HFFc6 (cell line): ENCODE results near the gene KAT8. TPM values are rescaled to one million over a fixed set of nuclear protein-coding genes. Genes with fewer than 3 reads are reported as not detected.
"Not testable (repeated sequence)": the region's sequence is repeated elsewhere in the genome, so short reads cannot be mapped to it uniquely, and the experiment has no call there.

Source experiments
- DNase-seq: peaks from one replicate; pipeline ENCODE4 v3.0.0-alpha.2; 2018
- H3K27ac Mint-ChIP-seq: 2 replicates; pipeline ENCODE4 v1.8.0; 2020; ENCODE audit warnings: mild to moderate bottlenecking, mixed read lengths
- H3K27me3 Mint-ChIP-seq: 2 replicates; pipeline ENCODE4 v1.8.0; 2021; ENCODE audit warnings: mild to moderate bottlenecking, moderate library complexity, mixed read lengths; ENCODE audit not compliant: insufficient read depth
- H3K36me3 Mint-ChIP-seq: 2 replicates; pipeline ENCODE4 v1.8.0; 2021; ENCODE audit warnings: low read depth, mixed read lengths
- H3K4me1 Mint-ChIP-seq: 2 replicates; pipeline ENCODE4 v1.8.0; 2020; ENCODE audit warnings: low read depth, mixed read lengths
- H3K4me3 Mint-ChIP-seq: 2 replicates; pipeline ENCODE4 v1.8.0; 2020; ENCODE audit warnings: mild to moderate bottlenecking, moderate library complexity, mixed read lengths
- H3K9me3 Mint-ChIP-seq: 2 replicates; pipeline ENCODE4 v1.8.0; 2020; ENCODE audit warnings: mild to moderate bottlenecking, mixed read lengths
- CTCF ChIP-seq: fragments of 200-600 bp; sonication (generic); IDR thresholded peaks from 2 replicates; pipeline ENCODE4 v1.5.0; 2021; ENCODE audit warnings: antibody characterized with exemption, mild to moderate bottlenecking
- total RNA-seq, 6 experiments: library from RNA; stranded (reverse); fragmentation: NEBNext Ultra II Directional; extraction: Animal tissue kit (Norgen Biotek cat#: 25700); gene quantifications; 2 replicates in 1 of 6; 3 replicates in 5 of 6; pipeline ENCODE4 v1.2.3, GENCODE V29; 2021

Gene KAT8
- total RNA-seq, 6 experiments from 2014 or later: 28.1 to 31.8 (median 29.6) TPM

- Mint-ChIP-seq H3K27me3 (peaks cover 24% of the 10 kb centered on the region), H3K4me1 (no peaks in the 10 kb centered on the region), H3K9me3 (no peaks in the 10 kb centered on the region), H3K27ac (no peak overlapping the region), H3K4me3 (no peak overlapping the region), H3K36me3 (no peaks in the 10 kb centered on the region)
- no peak for TF ChIP-seq CTCF
- no peak for DNase-seq
These were observed 31.4 kb downstream of the KAT8 start for GRCh38 chr16:31148896-31149295.

GRCh38 chr16:31149332-31149731, 31.9 kb downstream of the KAT8 start:
- no peak overlapping the region for H3K27ac Mint-ChIP-seq
- TF ChIP-seq CTCF: no peak
- H3K36me3 Mint-ChIP-seq: no peaks in the 10 kb centered on the region
- no peaks in the 10 kb centered on the region for H3K9me3 Mint-ChIP-seq
- no peak overlapping the region for H3K4me3 Mint-ChIP-seq
- no peaks in the 10 kb centered on the region for H3K4me1 Mint-ChIP-seq
- H3K27me3 Mint-ChIP-seq: peaks cover 24% of the 10 kb centered on the region
- no peak for DNase-seq

GRCh38 chr16:31149894-31150890, 32.7 kb downstream of the KAT8 start, which contains the start of gene PRSS36:
PRSS36 (minus strand) TSS chr16:31150066; CDS start chr16:31150035, 31 bp downstream.
- H3K27me3 Mint-ChIP-seq: peaks cover 23% of the 10 kb centered on the region
- no peaks in the 10 kb centered on the region for H3K9me3 Mint-ChIP-seq
- H3K4me1 Mint-ChIP-seq: no peaks in the 10 kb centered on the region
- TF ChIP-seq CTCF: no peak
- no peak within 1 kb of the TSS for H3K4me3 Mint-ChIP-seq
- no peak within 1 kb of the TSS for H3K27ac Mint-ChIP-seq
- no peak for DNase-seq
- no peaks in the 10 kb centered on the region for H3K36me3 Mint-ChIP-seq

GRCh38 chr16:31150976-31151375, 33.5 kb downstream of the KAT8 start:
- H3K4me1 Mint-ChIP-seq, H3K36me3 Mint-ChIP-seq, H3K27ac Mint-ChIP-seq, H3K9me3 Mint-ChIP-seq, DNase-seq, H3K4me3 Mint-ChIP-seq: not testable (repeated sequence)
- H3K27me3 Mint-ChIP-seq: peaks cover 23% of the 10 kb centered on the region

- no peak overlapping the region; the same call in 1 of the 2 replicates for H3K4me3 Mint-ChIP-seq
- DNase-seq: no peak
- peaks cover 20% of the 10 kb centered on the region for H3K27me3 Mint-ChIP-seq
- peaks cover 6% of the 10 kb centered on the region; the same call in 1 of the 2 replicates for H3K4me1 Mint-ChIP-seq
- H3K27ac Mint-ChIP-seq: no peak overlapping the region
- no peaks in the 10 kb centered on the region for H3K9me3 Mint-ChIP-seq
- no peak for TF ChIP-seq CTCF
- H3K36me3 Mint-ChIP-seq: no peaks in the 10 kb centered on the region
These were observed 39.7 kb downstream of the KAT8 start for GRCh38 chr16:31157136-31157535.

GRCh38 chr16:31167315-31167714, 49.9 kb downstream of the KAT8 start:
- Mint-ChIP-seq H3K27ac (no peak overlapping the region), H3K36me3 (no peaks in the 10 kb centered on the region), H3K4me1 (no peaks in the 10 kb centered on the region), H3K27me3 (peaks cover 3% of the 10 kb centered on the region), H3K9me3 (no peaks in the 10 kb centered on the region), H3K4me3 (no peak overlapping the region)
- TF ChIP-seq CTCF: no peak
- no peak for DNase-seq
